SKM-1 treated with dmso at 0.1 percent for 144 hours (cell line): ENCODE data around the gene PCDHGB2.
"Not testable (repeated sequence)": the region's sequence is repeated elsewhere in the genome, so short reads cannot be mapped to it uniquely, and the experiment has no call there.

Experiments
- DNase-seq: peaks from one replicate; lab custom pipeline; 2025; ENCODE audit not compliant: unreplicated experiment; lab: John Stamatoyannopoulos, UW

The PCDHGB2 gene

GRCh38 chr5:141383345-141383744, 23.6 kb downstream of the PCDHGB2 start:
- DNase-seq = no peak

- DNase-seq = no peak
Measured at GRCh38 chr5:141384471-141385267, 24.9 kb downstream of the PCDHGB2 start.

DNA sequence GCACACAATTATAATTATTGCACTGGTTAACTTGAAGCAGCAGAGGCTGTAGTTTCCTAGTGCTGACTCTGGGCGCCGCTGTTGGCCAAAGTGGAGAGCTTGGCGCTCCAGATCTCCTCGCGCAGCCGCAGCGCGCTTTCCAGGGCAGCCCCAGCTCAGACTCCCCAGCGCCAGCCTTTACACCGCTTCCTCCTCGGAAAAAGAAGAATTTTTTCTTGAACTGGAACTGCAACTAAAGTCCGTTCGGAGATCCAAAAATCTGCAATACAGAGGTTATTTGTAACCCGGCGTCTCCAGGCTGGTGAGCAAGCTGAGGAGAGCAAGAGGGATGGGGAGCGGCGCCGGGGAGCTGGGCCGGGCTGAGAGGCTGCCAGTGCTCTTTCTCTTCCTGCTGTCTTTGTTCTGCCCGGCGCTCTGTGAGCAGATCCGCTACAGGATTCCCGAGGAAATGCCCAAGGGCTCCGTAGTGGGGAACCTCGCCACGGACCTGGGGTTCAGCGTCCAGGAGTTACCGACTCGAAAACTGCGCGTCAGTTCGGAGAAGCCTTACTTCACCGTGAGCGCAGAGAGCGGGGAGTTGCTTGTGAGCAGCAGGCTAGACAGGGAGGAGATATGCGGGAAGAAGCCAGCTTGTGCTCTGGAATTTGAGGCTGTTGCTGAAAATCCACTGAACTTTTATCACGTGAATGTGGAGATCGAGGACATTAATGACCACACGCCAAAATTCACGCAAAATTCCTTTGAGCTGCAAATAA, 27.9 kb downstream of the PCDHGB2 start, which contains the start of gene PCDHGB4:
Gene PCDHGB4 (plus strand): TSS at position 142 of the 755 bp plus-strand sequence. CDS start 187 bp downstream, at position 329.
- not testable (repeated sequence) for DNase-seq

- DNase-seq = no peak
Measured at GRCh38 chr5:141388661-141389060, 28.9 kb downstream of the PCDHGB2 start.

GRCh38 chr5:141389153-141390042, 29.6 kb downstream of the PCDHGB2 start:
- no peak for DNase-seq

GRCh38 chr5:141392429-141393198, 32.8 kb downstream of the PCDHGB2 start, which contains the start of gene PCDHGA8:
TSS of gene PCDHGA8 (plus strand) at chr5:141392633. CDS start at chr5:141392814, 181 bp downstream.
- no peak for DNase-seq

DNA sequence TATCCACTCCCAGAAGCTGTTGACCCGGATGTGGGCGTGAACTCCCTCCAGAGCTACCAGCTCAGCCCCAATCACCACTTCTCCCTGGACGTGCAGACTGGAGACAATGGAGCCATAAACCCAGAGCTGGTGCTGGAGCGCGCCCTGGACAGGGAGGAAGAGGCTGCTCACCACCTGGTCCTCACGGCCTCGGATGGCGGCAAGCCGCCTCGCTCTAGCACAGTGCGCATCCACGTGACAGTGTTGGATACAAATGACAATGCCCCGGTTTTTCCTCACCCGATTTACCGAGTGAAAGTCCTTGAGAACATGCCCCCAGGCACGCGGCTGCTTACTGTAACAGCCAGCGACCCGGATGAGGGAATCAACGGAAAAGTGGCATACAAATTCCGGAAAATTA, 33.5 kb downstream of the PCDHGB2 start:
- no peak for DNase-seq

DNA sequence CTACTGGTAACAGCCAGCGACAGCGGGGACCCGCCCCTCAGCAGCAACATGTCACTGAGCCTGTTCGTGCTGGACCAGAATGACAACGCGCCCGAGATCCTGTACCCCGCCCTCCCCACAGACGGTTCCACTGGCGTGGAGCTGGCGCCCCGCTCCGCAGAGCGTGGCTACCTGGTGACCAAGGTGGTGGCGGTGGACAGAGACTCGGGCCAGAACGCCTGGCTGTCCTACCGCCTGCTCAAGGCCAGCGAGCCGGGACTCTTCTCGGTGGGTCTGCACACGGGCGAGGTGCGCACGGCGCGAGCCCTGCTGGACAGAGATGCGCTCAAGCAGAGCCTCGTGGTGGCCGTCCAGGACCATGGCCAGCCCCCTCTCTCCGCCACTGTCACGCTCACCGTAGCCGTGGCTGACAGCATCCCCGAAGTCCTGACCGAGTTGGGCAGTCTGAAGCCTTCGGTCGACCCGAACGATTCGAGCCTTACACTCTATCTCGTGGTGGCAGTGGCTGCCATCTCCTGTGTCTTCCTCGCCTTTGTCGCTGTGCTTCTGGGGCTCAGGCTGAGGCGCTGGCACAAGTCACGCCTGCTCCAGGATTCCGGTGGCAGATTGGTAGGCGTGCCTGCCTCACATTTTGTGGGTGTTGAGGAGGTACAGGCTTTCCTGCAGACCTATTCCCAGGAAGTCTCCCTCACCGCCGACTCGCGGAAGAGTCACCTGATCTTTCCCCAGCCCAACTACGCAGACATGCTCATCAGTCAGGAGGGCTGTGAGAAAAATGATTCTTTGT, 34.8 kb downstream of the PCDHGB2 start:
- not testable (repeated sequence) for DNase-seq

DNA sequence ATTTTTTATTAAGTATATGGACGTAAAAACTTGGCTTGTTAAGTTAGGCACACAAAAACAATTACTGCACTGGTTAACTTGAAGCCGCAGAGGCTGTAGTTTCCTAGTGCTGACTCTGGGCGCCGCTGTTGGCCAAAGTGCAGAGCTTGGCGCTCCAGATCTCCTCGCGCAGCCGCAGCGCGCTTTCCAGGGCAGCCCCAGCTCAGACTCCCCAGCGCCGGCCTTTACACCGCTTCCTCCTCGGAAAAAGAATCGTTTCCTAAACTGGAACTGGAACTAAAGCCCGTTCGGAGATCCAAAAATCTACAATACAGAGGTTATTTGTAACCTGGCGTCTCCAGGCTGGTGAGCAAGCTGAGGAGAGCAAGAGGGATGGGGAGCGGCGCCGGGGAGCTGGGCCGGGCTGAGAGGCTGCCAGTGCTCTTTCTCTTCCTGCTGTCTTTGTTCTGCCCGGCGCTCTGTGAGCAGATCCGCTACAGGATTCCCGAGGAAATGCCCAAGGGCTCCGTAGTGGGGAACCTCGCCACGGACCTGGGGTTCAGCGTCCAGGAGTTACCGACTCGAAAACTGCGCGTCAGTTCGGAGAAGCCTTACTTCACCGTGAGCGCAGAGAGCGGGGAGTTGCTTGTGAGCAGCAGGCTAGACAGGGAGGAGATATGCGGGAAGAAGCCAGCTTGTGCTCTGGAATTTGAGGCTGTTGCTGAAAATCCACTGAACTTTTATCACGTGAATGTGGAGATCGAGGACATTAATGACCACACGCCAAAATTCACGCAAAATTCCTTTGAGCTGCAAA, 38.2 kb downstream of the PCDHGB2 start, which contains the start of gene PCDHGB5:
Gene PCDHGB5 (plus strand): TSS at position 192 of the 796 bp plus-strand sequence. CDS start 181 bp downstream, at position 373.
- DNase-seq = peak; percentile 14

GRCh38 chr5:141398608-141399007, 38.8 kb downstream of the PCDHGB2 start:
- no peak for DNase-seq

- DNase-seq = no peak
Measured at GRCh38 chr5:141399555-141400258, 39.9 kb downstream of the PCDHGB2 start.

- DNase-seq = no peak
Measured at GRCh38 chr5:141402553-141403243, 42.9 kb downstream of the PCDHGB2 start, which contains the start of gene PCDHGA9. TSS of gene PCDHGA9 (plus strand) at chr5:141402778. CDS start at chr5:141402953, 175 bp downstream.

DNA sequence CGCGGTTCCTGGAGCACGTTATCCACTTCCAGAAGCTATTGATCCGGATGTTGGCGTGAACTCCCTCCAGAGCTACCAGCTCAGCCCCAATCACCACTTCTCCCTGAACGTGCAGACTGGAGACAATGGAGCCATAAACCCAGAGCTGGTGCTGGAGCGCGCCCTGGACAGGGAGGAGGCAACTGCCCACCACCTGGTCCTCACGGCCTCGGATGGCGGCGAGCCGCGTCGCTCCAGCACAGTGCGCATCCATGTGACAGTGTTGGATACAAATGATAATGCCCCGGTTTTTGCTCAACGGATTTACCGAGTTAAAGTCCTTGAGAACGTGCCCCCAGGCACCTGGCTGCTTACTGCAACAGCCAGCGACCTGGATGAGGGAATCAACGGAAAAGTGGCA, 43.6 kb downstream of the PCDHGB2 start:
- no peak for DNase-seq

GRCh38 chr5:141407790-141408505, 48.2 kb downstream of the PCDHGB2 start, which contains the start of gene PCDHGB6:
TSS of gene PCDHGB6 (plus strand) at chr5:141408021. CDS start at chr5:141408203, 182 bp downstream.
- not testable (repeated sequence) for DNase-seq

GRCh38 chr5:141409598-141410306, 50.0 kb downstream of the PCDHGB2 start:
- DNase-seq = no peak

GRCh38 chr5:141411575-141411974, 51.8 kb downstream of the PCDHGB2 start:
- DNase-seq = no peak
